Fibroblast of the conjunctiva (primary cell): ENCODE data around the gene GP9.
"Not testable (repeated sequence)": the region's sequence is repeated elsewhere in the genome, so short reads cannot be mapped to it uniquely, and the experiment has no call there.

Experiments used
- DNase-seq: peaks from one replicate; pipeline ENCODE4 v3.0.0-alpha.2; 2010; ENCODE audit warnings: low read depth

GP9 gene

GRCh38 chr3:129070086-129070885 lies 9.7 kb downstream of the GP9 start:
- no peak for DNase-seq

GRCh38 chr3:129077222-129077621 lies 16.6 kb downstream of the GP9 start:
- DNase-seq, result no peak

- DNase-seq, result no peak
Measured at GRCh38 chr3:129078510-129078909, 17.9 kb downstream of the GP9 start.

- DNase-seq, result no peak
Measured at GRCh38 chr3:129081503-129081902, 20.9 kb downstream of the GP9 start.

DNA sequence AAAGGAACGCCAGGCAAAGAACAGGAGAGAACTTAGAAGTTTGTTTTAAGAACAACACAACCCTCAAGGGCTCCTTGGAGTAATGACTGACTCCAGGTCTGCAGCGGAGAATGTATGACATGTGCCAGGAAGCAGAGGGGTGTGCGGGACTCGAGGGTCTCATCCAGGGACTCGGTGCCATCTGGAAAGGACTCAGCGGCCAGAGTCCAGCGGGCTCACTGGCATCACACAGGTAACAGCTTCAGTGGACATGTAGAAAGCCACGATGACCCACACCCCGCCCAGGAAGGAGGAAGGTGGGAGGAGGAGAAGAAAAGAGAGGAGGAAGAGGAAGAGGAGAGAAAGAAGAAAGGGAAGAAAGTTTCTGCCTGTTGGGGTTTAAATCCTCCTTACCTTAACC lies 21.4 kb downstream of the GP9 start:
- DNase-seq, result no peak

- no peak for DNase-seq
Measured at GRCh38 chr3:129084501-129084900, 23.9 kb downstream of the GP9 start.

DNA sequence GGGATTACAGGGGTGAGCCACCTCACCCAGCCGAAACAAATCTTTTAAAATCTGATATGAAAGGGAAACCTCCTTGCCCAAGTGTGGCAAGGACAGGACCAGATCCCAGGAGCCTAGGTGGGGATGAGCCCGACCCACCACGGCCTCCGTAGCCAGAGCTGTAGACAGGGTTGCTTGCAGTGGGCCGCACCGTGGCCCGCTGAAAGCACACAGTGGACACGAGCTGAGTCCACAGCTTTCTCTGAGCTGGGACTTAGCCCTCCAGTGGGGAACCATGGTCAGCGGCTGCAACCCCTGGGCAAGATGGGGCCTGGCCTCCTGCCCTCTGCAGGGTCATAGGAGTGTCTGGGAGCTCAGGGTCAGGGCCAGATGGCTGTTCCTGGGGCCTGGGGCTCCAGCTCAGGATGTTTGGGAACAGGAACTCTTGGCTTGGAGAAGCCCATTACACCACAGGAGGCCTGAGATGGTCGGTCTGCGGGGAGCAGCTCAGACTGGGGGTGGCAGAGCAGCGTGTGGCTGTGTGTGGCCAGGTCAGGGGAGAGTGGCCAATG lies 24.7 kb downstream of the GP9 start:
- no peak for DNase-seq

DNA sequence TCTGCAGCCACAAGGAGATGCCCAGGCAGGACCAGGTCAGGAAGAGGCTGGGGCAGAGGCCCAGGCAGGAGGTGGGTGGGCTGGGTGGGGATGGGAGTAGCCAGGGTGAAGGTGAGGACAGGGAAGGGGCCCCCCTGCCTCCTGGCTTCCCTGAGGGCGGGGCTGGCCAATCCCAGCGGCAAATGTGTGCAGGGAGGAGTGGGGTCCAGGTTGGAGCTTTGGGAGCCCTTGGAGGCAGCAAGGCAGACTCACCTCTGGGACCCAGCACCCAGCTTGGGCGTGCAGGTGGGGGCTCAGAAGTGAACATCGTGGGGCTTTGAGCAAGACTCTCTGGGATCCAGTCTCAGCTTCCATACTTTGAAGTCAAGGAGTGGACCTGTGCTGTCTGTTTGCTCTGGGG lies 25.2 kb downstream of the GP9 start:
- DNase-seq, result no peak

GRCh38 chr3:129087138-129087702 lies 26.6 kb downstream of the GP9 start:
- peak; percentile 8 for DNase-seq

DNA sequence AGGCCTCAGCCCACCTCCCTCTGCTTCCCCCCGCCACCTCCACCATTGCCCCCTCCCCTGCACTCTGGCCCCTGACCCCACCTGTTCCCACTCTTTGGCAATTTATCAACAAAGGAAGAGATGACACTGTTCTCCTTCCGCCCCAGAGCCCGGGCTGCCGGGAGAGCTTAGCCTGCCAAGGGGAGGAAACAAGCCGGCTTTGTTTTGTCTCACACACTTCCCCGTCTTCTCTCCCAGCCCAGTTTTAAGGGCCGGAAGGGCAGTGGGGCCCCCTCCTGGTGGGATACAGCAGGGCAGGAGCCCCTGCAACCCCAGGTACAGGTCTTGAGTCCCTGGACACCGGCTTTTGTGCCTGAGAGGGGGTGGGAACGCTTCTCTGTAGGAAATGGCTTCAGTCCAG lies 27.3 kb downstream of the GP9 start:
- peak; percentile 28 for DNase-seq

GRCh38 chr3:129088312-129088711 lies 27.7 kb downstream of the GP9 start:
- DNase-seq, result not testable (repeated sequence)

GRCh38 chr3:129095285-129095684 lies 34.7 kb downstream of the GP9 start:
- no peak for DNase-seq

DNA sequence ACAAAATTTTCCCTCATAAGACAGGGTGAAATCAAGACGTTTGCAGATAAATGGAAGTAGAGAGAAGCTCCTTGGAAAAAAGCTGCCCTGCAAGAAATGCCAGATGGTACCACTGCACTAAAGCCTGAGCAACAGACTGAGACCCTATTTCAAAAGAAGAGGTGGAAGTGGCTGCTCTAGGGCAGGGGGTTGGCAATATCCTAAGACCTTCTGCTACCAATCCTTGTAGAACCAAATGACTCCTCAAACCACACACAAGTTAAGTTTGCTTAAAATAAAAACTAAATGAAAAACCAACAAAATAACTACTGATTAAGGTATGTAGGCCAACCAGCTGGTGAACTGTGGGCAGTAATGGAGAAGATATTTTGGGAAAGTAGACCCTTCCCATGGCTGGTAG lies 39.7 kb downstream of the GP9 start:
- DNase-seq, result no peak

DNA sequence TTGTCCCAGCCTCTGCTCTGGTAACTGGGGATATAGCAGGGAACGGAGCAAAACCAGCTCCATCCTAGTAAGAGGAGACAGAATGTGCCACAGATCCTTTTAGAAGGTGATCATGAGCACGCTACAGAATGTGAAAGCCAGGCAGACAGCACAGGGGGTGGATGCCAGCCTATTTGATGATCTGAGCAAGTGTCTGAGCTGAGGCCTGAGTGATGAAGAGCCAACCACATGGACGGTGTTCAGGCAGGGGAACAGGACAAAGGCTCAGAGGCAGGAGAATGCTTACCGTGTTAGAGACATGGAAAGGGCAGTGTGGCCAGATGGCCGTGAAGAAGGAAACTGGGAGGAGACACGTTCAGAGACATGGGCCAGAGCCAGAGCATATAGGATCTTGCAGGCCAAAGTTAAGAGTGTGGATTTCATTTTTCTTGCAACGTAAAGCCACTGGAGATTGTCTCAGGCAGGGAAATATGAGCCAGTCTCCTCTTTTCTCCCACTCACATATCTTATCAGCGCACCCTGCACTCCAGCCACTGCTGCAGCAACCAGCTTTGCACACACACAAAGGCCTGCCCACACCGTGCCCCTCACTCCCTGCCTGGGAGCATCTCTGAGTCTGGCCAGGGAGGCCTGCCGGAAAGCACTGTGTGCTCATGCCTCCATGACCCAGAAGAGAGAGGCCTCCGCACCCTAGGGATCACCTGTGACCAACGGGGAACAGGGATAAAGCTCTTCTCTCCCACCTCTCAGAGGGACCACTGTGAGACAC lies 41.0 kb downstream of the GP9 start:
- no peak for DNase-seq

- no peak for DNase-seq
Measured at GRCh38 chr3:129103296-129103695, 42.7 kb downstream of the GP9 start.

- DNase-seq, result no peak
Measured at GRCh38 chr3:129104051-129104450, 43.5 kb downstream of the GP9 start.

DNA sequence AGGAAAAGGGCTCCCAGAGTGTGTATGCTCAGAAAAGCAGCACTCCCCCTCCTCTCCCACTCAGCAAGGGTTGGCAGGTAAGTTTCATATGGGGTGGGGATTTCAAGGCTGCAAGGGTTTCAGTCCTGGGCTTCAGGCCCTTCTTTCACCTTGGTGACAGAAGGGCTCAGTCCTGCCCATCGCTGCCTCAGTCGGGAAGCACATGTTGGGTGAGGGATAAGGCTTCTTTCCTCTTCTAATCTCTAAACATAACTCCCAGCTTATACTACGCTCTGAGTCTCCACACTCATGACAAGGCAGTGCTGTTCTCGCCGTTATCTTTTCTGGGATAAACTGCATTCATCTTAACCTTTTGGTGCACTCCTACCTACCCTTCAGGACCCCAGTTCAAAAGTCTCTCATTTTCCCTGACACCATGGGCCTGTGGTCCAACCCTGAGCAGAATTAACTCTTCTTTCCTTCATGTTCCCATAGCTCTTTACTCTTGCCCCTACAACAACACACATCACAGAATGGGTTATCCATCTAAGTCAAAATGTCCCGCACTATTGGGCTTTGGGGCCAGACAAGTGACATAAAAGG lies 44.0 kb downstream of the GP9 start:
- no peak for DNase-seq

DNA sequence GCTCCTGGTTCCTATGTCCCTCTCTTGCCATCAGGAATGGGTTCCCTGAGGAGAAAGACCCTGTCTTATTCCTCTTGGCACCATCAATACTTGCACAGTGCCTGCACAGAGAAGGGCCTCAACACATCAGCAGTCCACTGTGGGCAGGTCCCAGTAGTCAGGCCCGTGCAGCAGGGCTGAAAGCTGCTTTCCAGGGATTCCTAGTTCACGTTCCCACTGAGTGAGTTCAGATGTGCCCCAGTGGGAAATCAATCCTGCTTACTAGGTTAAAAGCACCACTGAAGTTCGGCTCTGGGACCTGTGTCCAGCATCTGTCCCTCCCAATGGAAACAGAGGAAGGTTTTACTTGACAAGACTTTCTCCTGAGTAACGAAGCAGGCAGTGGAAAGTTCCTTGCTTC lies 45.3 kb downstream of the GP9 start:
- no peak for DNase-seq

DNA sequence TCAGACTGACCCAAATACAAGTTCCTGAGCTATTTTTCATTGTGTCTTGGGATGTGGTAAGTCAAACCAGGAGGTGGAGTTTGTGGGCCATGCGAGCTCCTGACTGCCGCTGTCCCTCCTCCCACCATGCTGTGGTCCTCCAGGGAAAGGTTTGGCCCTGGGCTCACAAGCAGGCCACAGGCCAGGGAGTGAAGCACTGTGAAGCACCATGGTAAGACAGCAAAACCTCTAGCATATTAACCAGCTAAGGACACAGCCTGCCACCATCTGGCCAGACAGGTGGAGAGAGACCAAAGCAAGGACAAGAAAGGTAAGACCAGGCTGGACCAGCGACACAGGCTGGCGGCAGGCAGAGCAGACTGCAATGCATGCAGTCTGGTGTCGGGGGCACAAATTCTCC lies 45.7 kb downstream of the GP9 start:
- no peak for DNase-seq

GRCh38 chr3:129106866-129107565 lies 46.4 kb downstream of the GP9 start:
- DNase-seq, result no peak

DNA sequence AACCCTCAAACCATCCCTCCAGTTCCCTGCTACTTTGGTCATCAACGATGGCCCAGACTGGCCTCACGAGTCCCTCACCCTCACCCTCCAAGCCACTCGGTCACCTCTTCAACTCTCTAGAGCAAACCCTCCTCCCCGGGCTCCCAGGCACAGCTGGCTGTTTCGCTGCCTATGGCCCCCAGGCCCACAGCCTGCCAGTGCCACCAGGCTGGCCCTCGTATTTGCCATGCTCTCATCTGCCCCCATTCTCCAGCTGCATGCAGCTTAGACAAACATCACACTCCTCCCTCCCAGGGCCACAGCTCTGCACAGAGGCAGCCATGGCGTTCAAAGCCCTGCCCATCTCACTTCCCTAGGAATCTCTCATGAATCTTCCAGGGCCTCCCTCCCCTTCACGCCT lies 47.2 kb downstream of the GP9 start:
- no peak for DNase-seq
